Activated naive CD8-positive, alpha-beta T cell treated with anti-CD3 and anti-CD28 coated beads, Interleukin-2, amount 50 U/mL, for 24 hours (primary cell): ENCODE results near the gene PRG3.
"Not testable (repeated sequence)": the region's sequence is repeated elsewhere in the genome, so short reads cannot be mapped to it uniquely, and the experiment has no call there.

Experiments
- ATAC-seq: fragments of 150-1000 bp; cut with Tn5 transposase; one replicate; pipeline ENCODE4 v1.10.0; 2021
- DNase-seq: peaks from one replicate; pipeline ENCODE4 v3.0.0; 2021
- H3K27ac Mint-ChIP-seq: one replicate; pipeline ENCODE4 v1.8.0; 2021; ENCODE audit warnings: mild to moderate bottlenecking, mixed read lengths
- H3K27me3 Mint-ChIP-seq: one replicate; pipeline ENCODE4 v1.8.0; 2021; ENCODE audit warnings: mixed read lengths
- H3K36me3 Mint-ChIP-seq: one replicate; pipeline ENCODE4 v1.8.0; 2021; ENCODE audit warnings: low read depth, mixed read lengths
- H3K4me1 Mint-ChIP-seq: one replicate; pipeline ENCODE4 v1.8.0; 2021; ENCODE audit warnings: mixed read lengths
- H3K4me3 Mint-ChIP-seq: one replicate; pipeline ENCODE4 v1.8.0; 2021; ENCODE audit warnings: mild to moderate bottlenecking, moderate library complexity, mixed read lengths
- H3K9me3 Mint-ChIP-seq: one replicate; pipeline ENCODE4 v1.8.0; 2021; ENCODE audit warnings: mixed read lengths

Gene PRG3

DNA sequence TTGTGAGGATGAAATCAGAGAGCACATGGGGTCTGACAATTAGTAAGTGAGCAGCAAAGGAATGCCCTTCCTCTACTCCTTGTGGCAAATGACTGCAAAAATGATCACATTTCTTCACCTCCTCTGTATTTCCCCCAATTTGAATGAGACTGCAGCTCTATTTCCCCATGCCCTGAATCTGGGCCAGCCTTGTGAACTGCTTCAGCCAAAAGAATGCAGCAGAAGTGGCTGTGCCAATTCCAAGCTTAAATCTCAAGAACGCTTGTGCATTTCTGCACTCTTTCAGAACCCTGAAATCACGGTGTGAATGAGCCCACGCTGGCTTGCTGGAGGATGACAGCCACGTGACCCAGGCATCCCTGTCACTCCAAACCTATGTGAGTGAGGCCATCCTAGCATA is 36.1 kb upstream of the PRG3 start:
- Mint-ChIP-seq H3K4me1 (peaks cover 79% of the 10 kb centered on the region), H3K27ac (peak overlapping the region; percentile 46), H3K4me3 (peak overlapping the region; percentile 14), H3K9me3 (no peaks in the 10 kb centered on the region), H3K36me3 (peaks cover 93% of the 10 kb centered on the region), H3K27me3 (no peaks in the 10 kb centered on the region)
- DNase-seq: no peak
- no peak for ATAC-seq

DNA sequence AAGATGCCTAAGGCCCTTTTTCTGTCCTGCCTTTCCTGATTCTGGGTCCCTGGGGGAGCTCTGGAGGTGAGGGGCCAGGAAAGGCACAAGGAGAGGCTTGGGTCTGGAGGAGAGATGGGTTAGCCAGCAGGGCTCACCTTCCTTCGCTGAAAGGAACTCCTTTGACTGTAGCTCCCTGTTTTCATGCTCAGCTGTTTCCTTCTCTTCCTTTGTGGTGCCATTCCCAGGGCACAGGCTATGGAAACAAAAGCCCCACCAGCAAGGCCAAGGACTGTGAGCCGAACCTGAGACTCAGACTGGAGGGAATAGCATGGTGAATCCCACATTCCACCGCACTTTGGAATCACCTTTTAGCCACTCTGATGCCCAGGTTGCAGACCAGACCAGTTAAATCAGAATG is 35.5 kb upstream of the PRG3 start:
- Mint-ChIP-seq H3K4me3 (no peak overlapping the region), H3K4me1 (peaks cover 76% of the 10 kb centered on the region), H3K27me3 (no peaks in the 10 kb centered on the region), H3K9me3 (no peaks in the 10 kb centered on the region), H3K36me3 (peaks cover 92% of the 10 kb centered on the region), H3K27ac (no peak overlapping the region)
- ATAC-seq (no peak), DNase-seq (no peak)

DNA sequence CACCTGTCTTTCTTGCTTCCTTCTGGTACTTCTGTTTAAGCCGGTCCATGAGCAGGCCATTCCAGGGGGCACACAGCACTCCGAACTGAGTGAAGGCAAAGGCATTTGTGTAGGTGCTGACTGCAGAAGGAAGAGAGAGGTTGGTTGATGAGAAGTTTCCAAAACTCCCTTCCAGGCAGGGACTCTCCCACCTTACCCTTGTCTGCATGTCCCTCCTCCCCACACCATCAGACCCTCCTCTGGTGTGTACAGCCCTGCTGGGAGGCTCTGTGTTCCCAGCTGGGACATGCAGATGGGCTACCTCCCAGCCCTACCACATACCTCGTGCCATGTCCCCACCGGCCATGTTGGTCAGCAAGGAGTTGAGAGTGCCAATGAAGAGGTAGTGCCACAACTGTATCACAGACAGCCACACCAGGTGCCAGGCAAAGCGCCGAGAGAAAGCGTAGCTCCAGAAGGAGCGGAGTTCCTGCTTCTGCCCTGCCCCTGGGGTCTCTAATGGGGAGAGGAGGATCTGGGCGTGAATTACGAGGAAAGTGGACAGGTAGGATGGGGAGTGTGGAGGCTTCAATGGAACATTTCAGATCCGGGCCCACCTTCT is 33.8 kb upstream of the PRG3 start:
- Mint-ChIP-seq H3K9me3 (no peaks in the 10 kb centered on the region), H3K27me3 (no peaks in the 10 kb centered on the region), H3K4me3 (peak overlapping the region; percentile 45), H3K4me1 (peaks cover 74% of the 10 kb centered on the region), H3K36me3 (peaks cover 88% of the 10 kb centered on the region), H3K27ac (peak overlapping the region; percentile 54)
- ATAC-seq (peak; percentile 64), DNase-seq (no peak)

DNA sequence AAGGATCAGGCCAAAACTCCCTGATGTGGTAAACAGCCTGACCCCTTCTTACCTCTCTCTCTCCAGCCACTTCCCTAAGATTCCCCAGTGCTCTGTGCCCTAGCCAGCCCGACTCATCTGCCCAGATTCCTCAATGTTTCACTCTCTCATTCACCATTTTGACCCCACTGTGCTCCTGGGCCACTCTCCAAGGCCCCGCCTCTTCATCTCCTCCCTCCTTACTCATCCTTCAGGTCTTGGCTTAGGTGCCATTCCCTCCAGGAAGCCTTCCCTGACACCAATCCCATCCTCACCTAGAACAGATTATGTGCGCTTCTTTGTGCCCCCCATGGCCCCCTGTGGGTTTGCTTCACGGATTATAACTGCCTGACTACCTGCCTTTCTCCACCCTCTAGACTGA is 32.7 kb upstream of the PRG3 start:
- H3K9me3 Mint-ChIP-seq: no peaks in the 10 kb centered on the region
- peaks cover 91% of the 10 kb centered on the region for H3K36me3 Mint-ChIP-seq
- H3K27ac Mint-ChIP-seq: peak overlapping the region; percentile 52
- peaks cover 76% of the 10 kb centered on the region for H3K4me1 Mint-ChIP-seq
- DNase-seq (no peak), ATAC-seq (no peak)
- H3K4me3 Mint-ChIP-seq: peak overlapping the region; percentile 1
- no peaks in the 10 kb centered on the region for H3K27me3 Mint-ChIP-seq

DNA sequence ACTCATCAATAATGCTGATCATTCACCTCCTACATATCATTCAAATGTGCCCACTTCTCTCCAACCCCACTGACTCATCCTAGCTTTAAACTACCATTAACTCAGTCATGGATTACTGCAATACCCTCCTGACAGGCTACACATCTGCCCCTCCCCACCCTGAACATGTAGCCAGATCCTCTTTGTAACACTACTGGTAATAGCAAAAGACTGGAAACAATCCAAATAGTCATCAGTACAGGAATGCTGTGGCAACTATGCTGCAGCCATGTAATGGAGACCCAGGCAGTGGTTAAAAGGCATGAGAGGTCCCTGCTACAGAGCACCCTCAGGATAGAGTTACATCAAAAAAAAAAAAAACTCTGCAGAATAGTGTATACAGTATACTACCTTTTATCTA is 29.3 kb upstream of the PRG3 start:
- Mint-ChIP-seq H3K4me1 (peaks cover 85% of the 10 kb centered on the region), H3K36me3 (peaks cover 91% of the 10 kb centered on the region), H3K27ac (peak overlapping the region; percentile 64), H3K4me3 (no peak overlapping the region), H3K27me3 (no peaks in the 10 kb centered on the region), H3K9me3 (no peaks in the 10 kb centered on the region)
- DNase-seq (no peak), ATAC-seq (no peak)

DNA sequence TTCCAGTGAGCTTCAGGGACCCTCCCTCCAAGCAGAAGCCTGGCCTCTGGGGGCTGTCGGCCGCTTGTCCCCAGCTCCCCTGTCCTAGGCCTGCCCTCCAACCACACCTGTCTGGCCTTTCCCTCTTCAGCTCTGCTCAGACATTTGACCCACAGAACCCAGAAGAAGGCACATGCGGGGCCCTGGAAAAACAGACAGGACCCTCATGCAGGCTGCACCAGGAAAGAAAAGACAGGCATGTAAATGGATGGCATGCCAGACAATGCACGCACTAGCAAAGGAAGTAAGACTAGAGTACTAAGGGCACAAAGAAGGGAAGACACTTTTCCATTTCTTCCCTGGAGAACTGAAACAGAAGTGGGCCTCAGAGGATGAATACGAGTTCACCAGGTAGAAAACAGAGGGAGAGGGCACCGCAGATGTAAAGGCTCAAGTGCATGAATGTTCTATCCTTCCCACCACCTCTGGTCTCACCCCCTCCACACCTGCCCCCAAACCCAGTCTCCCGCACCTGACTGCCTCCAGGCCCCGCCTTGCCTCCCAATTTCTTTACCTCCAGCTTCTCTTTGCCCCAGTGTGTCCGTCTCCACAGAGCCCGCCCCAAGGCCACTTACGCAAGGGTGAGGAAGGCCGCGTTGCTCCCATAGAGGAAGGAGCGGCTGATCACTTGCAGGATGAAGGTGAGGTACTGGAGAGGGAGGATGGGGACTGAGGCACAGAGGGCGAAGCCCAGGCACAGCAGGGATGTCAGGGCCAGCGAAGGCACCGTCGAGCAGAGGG is 28.6 kb upstream of the PRG3 start:
- Mint-ChIP-seq H3K27me3 (no peaks in the 10 kb centered on the region), H3K36me3 (peaks cover 90% of the 10 kb centered on the region), H3K9me3 (no peaks in the 10 kb centered on the region), H3K4me1 (peaks cover 85% of the 10 kb centered on the region), H3K4me3 (no peak overlapping the region), H3K27ac (peak overlapping the region; percentile 62)
- ATAC-seq (no peak), DNase-seq (no peak)

DNA sequence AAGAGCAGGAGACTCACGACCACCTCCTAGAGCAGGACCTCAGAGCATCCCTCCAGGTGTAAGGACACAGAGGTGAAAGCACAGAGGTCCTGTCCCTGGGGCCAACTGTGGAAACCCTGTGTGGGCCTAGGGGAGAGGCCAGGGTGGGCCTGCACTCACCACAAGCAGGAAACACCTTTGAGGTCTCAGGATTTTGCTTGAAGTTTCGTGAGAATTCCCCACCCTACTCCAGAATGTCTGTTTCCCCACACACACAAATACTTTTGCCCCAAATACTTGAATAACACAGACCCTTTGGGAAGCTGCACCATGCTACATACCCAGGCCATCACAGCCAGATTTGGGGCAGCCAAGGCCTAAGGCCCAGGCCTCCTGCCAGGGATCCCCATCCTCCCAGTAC is 27.8 kb upstream of the PRG3 start:
- Mint-ChIP-seq H3K4me1 (peaks cover 85% of the 10 kb centered on the region), H3K4me3 (no peak overlapping the region), H3K27ac (peak overlapping the region; percentile 62)

DNA sequence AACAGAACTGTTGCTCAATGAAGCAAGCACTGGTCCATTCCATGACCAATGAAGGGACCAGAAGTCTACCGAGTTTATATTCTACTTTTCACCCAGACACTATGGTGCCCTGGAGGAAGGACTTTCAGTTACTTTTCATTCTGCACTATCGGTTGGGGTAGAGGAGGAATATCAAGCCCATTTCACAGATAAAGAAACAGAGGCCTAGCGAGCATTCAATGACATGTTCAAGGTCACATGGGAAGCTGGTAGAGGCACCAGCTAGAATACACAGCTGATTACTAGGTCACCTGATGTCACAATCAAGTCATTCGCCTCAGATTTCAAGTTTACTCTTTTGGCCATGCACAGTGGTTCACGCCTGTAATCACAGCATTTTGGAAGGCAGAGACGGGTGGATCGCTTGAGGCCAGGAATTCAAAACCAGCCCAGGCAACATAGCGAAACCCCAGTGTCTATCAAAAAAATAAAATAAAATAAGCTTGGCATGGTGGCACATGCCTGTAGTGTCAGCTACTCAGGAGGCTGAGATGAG is 27.1 kb upstream of the PRG3 start:
- Mint-ChIP-seq H3K27ac (peak overlapping the region; percentile 96), H3K36me3 (peaks cover 82% of the 10 kb centered on the region), H3K27me3 (no peaks in the 10 kb centered on the region), H3K9me3 (no peaks in the 10 kb centered on the region), H3K4me3 (no peak overlapping the region), H3K4me1 (peaks cover 82% of the 10 kb centered on the region)
- ATAC-seq: no peak
- DNase-seq: no peak

More for the DNA sequence above, 27.8 kb upstream of the PRG3 start:
- Mint-ChIP-seq H3K36me3 (peaks cover 85% of the 10 kb centered on the region), H3K27me3 (no peaks in the 10 kb centered on the region), H3K9me3 (no peaks in the 10 kb centered on the region)
- DNase-seq (no peak), ATAC-seq (no peak)

DNA sequence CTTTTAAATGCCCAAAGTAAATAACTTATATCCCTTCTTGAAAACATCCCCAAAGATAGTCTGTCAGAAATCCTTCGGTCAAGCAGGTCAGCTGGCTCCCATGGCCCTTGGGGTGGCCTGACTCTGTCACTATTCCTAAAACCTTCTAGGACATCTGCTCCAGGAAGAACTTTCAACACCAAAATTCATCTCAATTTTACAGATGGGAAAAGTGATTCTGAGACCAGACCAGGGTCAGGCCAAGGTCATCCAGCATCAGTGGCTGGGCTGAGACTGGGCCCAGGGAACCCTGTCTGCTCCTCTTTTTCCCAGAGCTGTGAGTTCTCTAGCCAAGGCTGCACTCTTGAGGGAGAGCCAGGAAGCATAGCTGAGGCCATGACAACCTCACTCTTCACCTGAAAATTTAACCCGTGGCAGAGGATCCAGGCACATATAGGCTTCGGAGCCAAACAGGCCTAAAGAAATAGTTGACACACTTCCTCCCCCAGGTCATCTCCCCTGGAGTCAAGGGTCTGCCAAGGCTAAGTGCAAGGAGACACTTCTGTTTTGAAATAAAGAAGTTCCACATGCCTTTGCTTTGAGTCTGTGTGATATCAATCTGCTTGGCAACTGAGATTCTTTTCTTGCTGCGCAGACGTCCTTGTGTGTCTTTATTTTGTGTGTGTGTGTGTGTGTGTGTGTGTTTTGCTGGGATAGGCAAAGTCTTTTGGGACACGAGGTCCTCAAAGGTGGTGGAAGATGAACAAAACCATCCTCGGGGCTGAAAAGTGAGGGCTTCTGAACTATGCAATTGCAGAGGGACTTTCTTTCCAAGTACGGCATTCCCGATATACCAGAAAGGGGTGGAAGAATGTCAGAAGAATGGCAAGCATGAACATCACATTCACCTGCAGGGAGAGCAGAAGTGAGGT is 26.3 kb upstream of the PRG3 start:
- peaks cover 80% of the 10 kb centered on the region for H3K36me3 Mint-ChIP-seq
- H3K27me3 Mint-ChIP-seq: no peaks in the 10 kb centered on the region
- no peaks in the 10 kb centered on the region for H3K9me3 Mint-ChIP-seq
- H3K4me1 Mint-ChIP-seq: peaks cover 79% of the 10 kb centered on the region
- no peak for ATAC-seq
- no peak for DNase-seq
- H3K27ac Mint-ChIP-seq: peak overlapping the region; percentile 96
- H3K4me3 Mint-ChIP-seq: peak overlapping the region; percentile 30

DNA sequence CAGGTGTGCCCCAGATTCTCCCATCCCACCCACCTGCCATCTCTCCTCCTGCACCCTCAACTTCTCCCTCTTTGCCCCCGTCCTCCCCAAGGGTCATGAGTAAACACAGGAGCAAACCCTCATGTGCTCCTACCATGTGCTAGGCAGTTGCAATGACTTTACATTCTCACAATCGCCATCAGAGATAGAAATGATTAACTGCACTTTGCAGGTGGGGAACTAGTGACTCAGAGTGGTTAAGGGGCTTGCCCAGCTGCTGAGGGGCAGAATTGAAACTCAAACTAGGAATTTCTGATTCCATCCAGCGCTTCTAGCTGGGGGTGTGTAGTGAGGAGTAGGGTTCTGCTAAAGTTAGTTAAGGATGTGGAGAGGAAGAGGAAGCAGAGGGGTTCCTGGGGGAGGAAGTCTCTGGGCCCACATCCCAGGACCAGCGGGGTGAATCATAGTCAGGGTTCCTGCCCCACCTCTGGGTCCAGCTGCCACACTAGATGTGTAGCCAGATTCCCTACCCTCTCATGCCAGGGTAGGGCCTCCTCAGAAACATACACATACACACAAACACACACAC is 25.5 kb upstream of the PRG3 start:
- no peaks in the 10 kb centered on the region for H3K27me3 Mint-ChIP-seq
- DNase-seq (peak; percentile 57), ATAC-seq (peak; percentile 88)
- H3K27ac Mint-ChIP-seq: peak overlapping the region; percentile 96
- H3K9me3 Mint-ChIP-seq: no peaks in the 10 kb centered on the region
- H3K36me3 Mint-ChIP-seq: peaks cover 74% of the 10 kb centered on the region
- peak overlapping the region; percentile 30 for H3K4me3 Mint-ChIP-seq
- H3K4me1 Mint-ChIP-seq: peaks cover 74% of the 10 kb centered on the region

DNA sequence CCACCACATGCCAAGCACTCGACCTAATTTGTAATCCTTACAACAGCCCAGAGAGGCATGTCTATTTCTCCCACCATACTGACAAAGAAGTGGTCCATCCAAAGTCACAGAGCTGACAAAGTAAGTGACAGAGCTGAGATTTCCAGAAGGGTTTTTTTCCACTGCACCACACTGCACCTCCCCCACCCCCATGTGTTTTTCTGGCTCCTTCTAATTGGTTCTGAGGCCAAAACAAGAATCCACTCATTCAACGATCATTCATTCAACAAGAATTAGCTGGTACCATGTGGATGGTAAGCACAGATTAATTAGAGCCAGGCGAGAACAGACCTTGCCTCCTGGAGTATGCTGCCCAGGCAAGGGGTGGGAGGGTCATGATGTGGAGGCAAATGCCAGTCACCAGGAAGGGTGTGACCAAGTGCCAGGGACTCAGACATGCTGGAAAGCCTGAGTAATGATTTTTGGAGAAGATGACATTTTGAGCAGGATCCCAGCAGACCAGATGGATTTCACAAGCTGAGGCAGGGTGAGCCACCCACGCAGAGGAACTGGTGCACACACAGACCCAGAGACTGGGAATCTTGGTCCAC is 24.4 kb upstream of the PRG3 start:
- H3K27me3 Mint-ChIP-seq: no peaks in the 10 kb centered on the region
- H3K4me3 Mint-ChIP-seq: peak overlapping the region; percentile 24
- H3K4me1 Mint-ChIP-seq: peaks cover 68% of the 10 kb centered on the region
- DNase-seq: no peak
- H3K9me3 Mint-ChIP-seq: no peaks in the 10 kb centered on the region
- peak overlapping the region; percentile 96 for H3K27ac Mint-ChIP-seq
- ATAC-seq: peak; percentile 29
- H3K36me3 Mint-ChIP-seq: peaks cover 67% of the 10 kb centered on the region

DNA sequence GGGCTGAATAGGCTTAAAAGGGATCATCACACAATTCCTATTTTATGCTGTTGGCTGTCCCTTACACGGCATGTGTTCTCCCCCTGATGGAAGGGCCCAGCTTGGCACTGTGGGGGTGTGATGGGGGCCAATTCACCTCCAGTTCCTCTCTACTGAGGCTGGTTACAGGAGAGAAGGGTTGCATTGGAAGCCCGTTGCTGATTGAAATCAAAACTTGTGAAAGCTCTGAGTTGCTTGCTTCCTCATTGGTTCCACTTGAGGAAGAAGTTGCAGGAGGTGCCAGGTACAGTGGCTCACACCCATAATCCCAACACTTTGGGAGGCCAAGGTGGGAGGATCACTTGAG is 22.8 kb upstream of the PRG3 start:
- Mint-ChIP-seq H3K4me1 (peaks cover 53% of the 10 kb centered on the region), H3K27ac (no peak overlapping the region), H3K27me3 (no peaks in the 10 kb centered on the region), H3K9me3 (no peaks in the 10 kb centered on the region), H3K36me3 (peaks cover 51% of the 10 kb centered on the region), H3K4me3 (no peak overlapping the region)
- ATAC-seq (no peak), DNase-seq (no peak)

DNA sequence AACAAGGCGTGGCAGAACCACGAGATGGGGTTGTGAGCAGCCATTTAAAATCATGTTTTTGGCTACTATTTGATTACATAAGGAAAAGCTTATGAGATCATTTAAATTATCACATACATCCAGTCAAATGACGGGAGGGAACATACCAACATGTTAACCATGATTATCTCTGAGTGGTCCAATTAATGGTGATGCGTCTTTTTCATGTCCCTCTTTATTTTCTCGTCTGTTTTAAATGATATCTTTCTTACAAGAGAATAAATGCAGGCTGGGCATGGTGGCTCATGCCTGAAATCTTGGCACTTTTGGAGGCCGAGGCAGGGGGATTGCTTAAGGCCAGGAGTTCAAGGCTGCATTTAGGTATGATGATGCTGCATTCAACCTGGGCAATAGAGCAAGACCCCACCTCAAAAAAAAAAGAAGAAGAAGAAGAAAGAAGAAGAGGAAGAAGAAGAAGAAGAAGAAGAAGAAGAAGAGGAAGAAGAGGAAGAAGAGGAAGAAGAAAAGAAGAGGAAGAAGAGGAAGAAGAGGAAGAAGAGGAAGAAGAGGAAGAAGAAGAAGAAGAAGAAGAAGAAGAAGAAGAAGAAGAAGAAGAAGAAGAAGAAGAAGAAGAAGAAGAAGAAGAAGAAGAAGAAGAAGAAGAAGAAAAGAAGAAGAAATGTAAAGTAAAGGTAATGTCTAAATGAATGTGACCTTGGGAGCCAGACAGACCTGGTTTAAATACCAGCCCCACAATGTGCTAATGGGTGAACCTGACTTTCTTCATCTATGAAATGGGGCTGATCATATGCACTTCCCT is 22.3 kb upstream of the PRG3 start:
- ATAC-seq, H3K9me3 Mint-ChIP-seq, H3K27me3 Mint-ChIP-seq, DNase-seq, H3K27ac Mint-ChIP-seq, H3K4me3 Mint-ChIP-seq: not testable (repeated sequence)
- peaks cover 47% of the 10 kb centered on the region for H3K36me3 Mint-ChIP-seq
- peaks cover 49% of the 10 kb centered on the region for H3K4me1 Mint-ChIP-seq
